Heart left ventricle (tissue), 13 donors: Measurements from ENCODE around the gene FKBP6.

ENCODE experiments used
- POLR2A ChIP-seq, 2 donors: fragments of 450-650 bp; IDR thresholded peaks; one replicate each; pipeline ENCODE4 v1.6.1; 2017; ENCODE audit warnings: antibody characterized with exemption in 2 of 2, mild to moderate bottlenecking in 2 of 2, moderate library complexity in 2 of 2
- TF ChIP-seq, protein P1 (sequence below), 12 donors: fragments of 200-600 bp; sonication (generic) in 4 of 12; IDR thresholded peaks; one replicate each; pipeline versions ENCODE4 v1.5.0 to v1.8.0; 2018 to 2022; ENCODE audit warnings: antibody characterized with exemption in 12 of 12, mild to moderate bottlenecking in 5 of 12
- donor health status: ischemic (EF 13 %, LVEDD 7.1; RV severe dilation, severe dysfunction).
- donor health status: DM: no; HTN: yes; CAD: no.
- donor health status: DM: no; HTN: no; CAD: no.
- donor health status: ischemic (EF 25% LVEDD 6.9; RV normal size, moderate dysfunction).
- donor health status: ischemic (EF 25% LVEDD 5.7; RV mildly dilated, moderate dysfunction).
- donor health status: ischemic (EF 35%, LVEDD 5.7; RV mildly dilated, moderate dysfunction).
- donor health status: nonischemic (EF 11% LVEDD 7.7; RV severe dilation, severe dysfunction).
- donor health status: DM: yes; HTN: yes; CAD: no.
- donor health status: PGD.
- donor health status: ischemic (EF 29% LVEDD 5.4; RV normal size, mild dysfunction).
- donor health status: nonischemic (EF 23%, LVEDD 6.1; RV moderate dilation, normal function).

DNA sequence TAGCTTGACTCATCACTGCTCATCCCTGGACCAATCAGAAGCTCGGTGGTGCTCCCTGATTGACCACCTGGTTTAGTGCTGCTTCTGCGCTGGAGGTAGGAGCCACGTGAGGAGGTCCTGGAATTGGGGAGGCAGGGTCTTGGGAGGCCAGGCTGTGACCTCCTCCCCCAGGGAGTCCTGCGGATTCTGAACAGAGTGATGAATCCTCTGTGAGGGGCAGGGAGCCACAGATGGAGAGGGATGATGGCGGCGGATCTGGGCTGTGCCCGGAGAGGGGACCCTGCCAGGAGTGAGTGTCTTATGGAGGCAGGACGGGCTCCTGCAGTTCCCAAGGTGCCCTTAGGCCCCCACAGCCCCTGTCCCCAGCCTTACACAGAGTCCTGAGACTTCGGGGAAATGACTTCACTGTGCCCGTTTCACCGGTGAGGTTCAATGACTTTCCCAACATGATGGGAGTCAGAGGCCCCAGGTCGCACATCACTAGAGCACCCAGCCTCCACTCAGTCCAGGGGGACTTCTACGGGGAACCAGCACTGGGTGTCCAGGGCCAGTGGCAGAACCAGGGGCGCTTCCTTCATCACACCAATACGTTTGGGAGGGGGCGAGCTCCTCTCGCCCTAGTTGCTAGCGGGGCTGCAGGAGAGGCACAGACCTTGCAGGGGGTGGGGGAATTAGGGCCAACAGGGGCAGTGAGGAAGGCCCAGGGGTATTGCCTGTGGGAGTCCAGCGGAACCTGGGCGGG, 48.9 kb downstream of the FKBP6 start:
- TF ChIP-seq POLR2A (IDR thresholded peaks at IDR 0.05): no peak
- TF ChIP-seq, protein P1, sequence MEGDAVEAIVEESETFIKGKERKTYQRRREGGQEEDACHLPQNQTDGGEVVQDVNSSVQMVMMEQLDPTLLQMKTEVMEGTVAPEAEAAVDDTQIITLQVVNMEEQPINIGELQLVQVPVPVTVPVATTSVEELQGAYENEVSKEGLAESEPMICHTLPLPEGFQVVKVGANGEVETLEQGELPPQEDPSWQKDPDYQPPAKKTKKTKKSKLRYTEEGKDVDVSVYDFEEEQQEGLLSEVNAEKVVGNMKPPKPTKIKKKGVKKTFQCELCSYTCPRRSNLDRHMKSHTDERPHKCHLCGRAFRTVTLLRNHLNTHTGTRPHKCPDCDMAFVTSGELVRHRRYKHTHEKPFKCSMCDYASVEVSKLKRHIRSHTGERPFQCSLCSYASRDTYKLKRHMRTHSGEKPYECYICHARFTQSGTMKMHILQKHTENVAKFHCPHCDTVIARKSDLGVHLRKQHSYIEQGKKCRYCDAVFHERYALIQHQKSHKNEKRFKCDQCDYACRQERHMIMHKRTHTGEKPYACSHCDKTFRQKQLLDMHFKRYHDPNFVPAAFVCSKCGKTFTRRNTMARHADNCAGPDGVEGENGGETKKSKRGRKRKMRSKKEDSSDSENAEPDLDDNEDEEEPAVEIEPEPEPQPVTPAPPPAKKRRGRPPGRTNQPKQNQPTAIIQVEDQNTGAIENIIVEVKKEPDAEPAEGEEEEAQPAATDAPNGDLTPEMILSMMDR (IDR thresholded peaks at IDR 0.05): no peak
